Activated CD8-positive, alpha-beta T cell treated with anti-CD3 and anti-CD28 coated beads for 36 hours (primary cell): ENCODE results near the gene GPR55. TPM values are rescaled to one million over a fixed set of nuclear protein-coding genes. Genes with fewer than 3 reads are reported as not detected.

Source experiments
- ATAC-seq: fragments of 200-7000 bp; cut with Tn5 transposase; one replicate; pipeline ENCODE4 v1.10.0; 2021; ENCODE audit warnings: mild to moderate bottlenecking, moderate library complexity
- CTCF ChIA-PET: fragments of 350-600 bp; sonication (Branson Sonifier 250); formaldehyde crosslinking; loops from one replicate; lab custom pipeline; 2021; ENCODE audit warnings: antibody characterized with exemption; lab: Charles Lee
- POLR2A ChIA-PET: fragments of 350-600 bp; sonication (Branson Sonifier 250); formaldehyde crosslinking; loops from one replicate; lab custom pipeline; 2021; ENCODE audit warnings: antibody characterized with exemption; lab: Charles Lee
- DNase-seq: peaks from one replicate; pipeline ENCODE4 v3.0.0-alpha.2; 2020
- H3K27ac Mint-ChIP-seq: one replicate; pipeline ENCODE4 v1.8.0; 2021; ENCODE audit warnings: mild to moderate bottlenecking, mixed read lengths
- H3K27me3 Mint-ChIP-seq: one replicate; pipeline ENCODE4 v1.8.0; 2021; ENCODE audit warnings: mixed read lengths
- H3K36me3 Mint-ChIP-seq: one replicate; pipeline ENCODE4 v1.8.0; 2021; ENCODE audit warnings: low read depth, mixed read lengths
- H3K4me1 Mint-ChIP-seq: one replicate; pipeline ENCODE4 v1.8.0; 2021; ENCODE audit warnings: low read depth, mixed read lengths
- H3K4me3 Mint-ChIP-seq: one replicate; pipeline ENCODE4 v1.8.0; 2021; ENCODE audit warnings: mild to moderate bottlenecking, moderate library complexity, mixed read lengths
- H3K9me3 Mint-ChIP-seq: one replicate; pipeline ENCODE4 v1.8.0; 2021; ENCODE audit warnings: mixed read lengths
- CTCF ChIP-seq: fragments of 200-600 bp; IDR thresholded peaks from one replicate; pipeline ENCODE4 v1.8.0; 2022; ENCODE audit warnings: antibody characterized with exemption, mild to moderate bottlenecking
- intact Hi-C: fragments of 100-400 bp; cut with micrococcal nuclease; formaldehyde crosslinking; loops from one replicate; pipeline ENCODE4 v1.10.0; 2022
- total RNA-seq, 2 experiments: library from RNA; stranded (reverse); gene quantifications; one replicate each; pipeline ENCODE4 v1.2.3, GENCODE V29; 2021

Gene GPR55
- total RNA-seq, 2 experiments from 2014 or later = 5.0 to 5.3 TPM

- ChIA-PET POLR2A (interaction anchor here (0.9 kb wide), 1 partner anchor 20 kb away, joined by 3 read pairs; no protein-coding TSS in a partner anchor), CTCF (interaction anchor here (1.8 to 20.9 kb wide), 7 partner anchors 13 to 153 kb away, joined by 6 to 437 read pairs (median 21); partner anchors contain the start of gene GPR55)
- intact Hi-C loops = loop anchor here (5.0 kb wide), 1 partner anchor 152 kb away; no protein-coding TSS in a partner anchor
- H3K9me3 Mint-ChIP-seq = no peaks in the 10 kb centered on the region
- H3K27me3 Mint-ChIP-seq = no peaks in the 10 kb centered on the region
- ATAC-seq = no peak
- no peaks in the 10 kb centered on the region for H3K36me3 Mint-ChIP-seq
- no peak overlapping the region for H3K4me3 Mint-ChIP-seq
- TF ChIP-seq CTCF = no peak
- no peak overlapping the region for H3K27ac Mint-ChIP-seq
- DNase-seq = no peak
- H3K4me1 Mint-ChIP-seq = peaks cover 47% of the 10 kb centered on the region
Observed at GRCh38 chr2:230900336-230900995, 24.6 kb downstream of the GPR55 start.

- ATAC-seq (peak; percentile 71), DNase-seq (peak; percentile 70)
- intact Hi-C loops = loop anchor here (5.0 kb wide), 1 partner anchor 153 kb away; no protein-coding TSS in a partner anchor
- no peak overlapping the region for H3K4me3 Mint-ChIP-seq
- H3K4me1 Mint-ChIP-seq = peaks cover 41% of the 10 kb centered on the region
- TF ChIP-seq CTCF = no peak
- no peak overlapping the region for H3K27ac Mint-ChIP-seq
- no peaks in the 10 kb centered on the region for H3K9me3 Mint-ChIP-seq
- ChIA-PET POLR2A (no interaction called here), CTCF (interaction anchor here (0.9 to 20.9 kb wide), 6 partner anchors 14 to 153 kb away, joined by 4 to 437 read pairs (median 30); partner anchors contain the start of gene GPR55)
- H3K36me3 Mint-ChIP-seq = no peaks in the 10 kb centered on the region
- H3K27me3 Mint-ChIP-seq = no peaks in the 10 kb centered on the region
Observed at GRCh38 chr2:230899786-230900185, 25.3 kb downstream of the GPR55 start.

- Mint-ChIP-seq H3K27me3 (no peaks in the 10 kb centered on the region), H3K36me3 (no peaks in the 10 kb centered on the region), H3K4me1 (peaks cover 41% of the 10 kb centered on the region), H3K9me3 (no peaks in the 10 kb centered on the region), H3K4me3 (no peak overlapping the region), H3K27ac (no peak overlapping the region)
- no peak for DNase-seq
- no peak for ATAC-seq
- intact Hi-C loops = no loop called here
- TF ChIP-seq CTCF = no peak
- POLR2A ChIA-PET = no interaction called here
- CTCF ChIA-PET = interaction anchor here (0.9 to 20.9 kb wide), 5 partner anchors 26 to 154 kb away, joined by 4 to 437 read pairs (median 24); partner anchors contain the start of gene GPR55
Observed at GRCh38 chr2:230899287-230899686, 25.8 kb downstream of the GPR55 start.

- DNase-seq = no peak
- H3K27ac Mint-ChIP-seq = no peak overlapping the region
- ChIA-PET CTCF (interaction anchor here (0.9 to 20.9 kb wide), 5 partner anchors 32 to 154 kb away, joined by 4 to 437 read pairs (median 9); no protein-coding TSS in a partner anchor), POLR2A (interaction anchor here (1.6 kb wide), 1 partner anchor 86 kb away, joined by 5 read pairs; no protein-coding TSS in a partner anchor)
- H3K27me3 Mint-ChIP-seq = no peaks in the 10 kb centered on the region
- peaks cover 40% of the 10 kb centered on the region for H3K4me1 Mint-ChIP-seq
- intact Hi-C loops = no loop called here
- ATAC-seq = no peak
- no peak overlapping the region for H3K4me3 Mint-ChIP-seq
- no peaks in the 10 kb centered on the region for H3K9me3 Mint-ChIP-seq
- H3K36me3 Mint-ChIP-seq = no peaks in the 10 kb centered on the region
- no peak for TF ChIP-seq CTCF
Observed at GRCh38 chr2:230898713-230899091, 26.3 kb downstream of the GPR55 start.
